Spleen (tissue), 11 donors: ENCODE results near the gene CYTH2. TPM values are rescaled to one million over a fixed set of nuclear protein-coding genes. Genes with fewer than 3 reads are reported as not detected.

Source experiments
- DNase-seq: peaks from one replicate; pipeline ENCODE4 v3.0.0-alpha.2; 2020
- H3K27ac ChIP-seq, 8 donors: fragments of 200-600 bp; sonication (generic) in 7 of 8; 1 replicate in 4 of 8; 2 replicates in 4 of 8; pipeline versions ENCODE4 v1.5.0 to v1.8.0; 2016 to 2021; ENCODE audit warnings: inconsistent platforms in 4 of 8, mild to moderate bottlenecking in 4 of 8, moderate library complexity in 1 of 8
- H3K27me3 ChIP-seq, 7 donors: fragments of 200-600 bp; sonication (generic) in 6 of 7; replicated peaks in 1 of 7; 1 replicate in 4 of 7; 2 replicates in 3 of 7; pipeline versions ENCODE4 v1.5.0 to v1.8.0; 2016 to 2021; ENCODE audit warnings: inconsistent platforms in 3 of 7, mild to moderate bottlenecking in 1 of 7
- H3K36me3 ChIP-seq, 6 donors: fragments of 200-600 bp; sonication (generic) in 5 of 6; 1 replicate in 4 of 6; 2 replicates in 2 of 6; pipeline versions ENCODE4 v1.5.0 to v1.8.0; 2016 to 2021; ENCODE audit warnings: inconsistent platforms in 2 of 6
- H3K4me1 ChIP-seq, 6 donors: fragments of 200-600 bp; sonication (generic) in 5 of 6; 1 replicate in 3 of 6; 2 replicates in 3 of 6; pipeline versions ENCODE4 v1.5.0 to v1.8.0; 2016 to 2021; ENCODE audit warnings: inconsistent platforms in 3 of 6
- H3K4me3 ChIP-seq, 8 donors: fragments of 200-600 bp; sonication (generic) in 7 of 8; 1 replicate in 4 of 8; 2 replicates in 4 of 8; pipeline versions ENCODE4 v1.5.0 to v1.8.0; 2016 to 2021; ENCODE audit warnings: inconsistent platforms in 4 of 8, mild to moderate bottlenecking in 4 of 8, moderate library complexity in 2 of 8
- H3K9me3 ChIP-seq, 8 donors: fragments of 200-600 bp; sonication (generic) in 7 of 8; 1 replicate in 4 of 8; 2 replicates in 4 of 8; pipeline versions ENCODE4 v1.5.0 to v1.8.0; 2016 to 2021; ENCODE audit warnings: inconsistent platforms in 4 of 8
- POLR2A ChIP-seq, 3 donors: fragments of 450-650 bp; IDR thresholded peaks; one replicate each; pipeline ENCODE4 v1.5.1; 2017; ENCODE audit warnings: antibody characterized with exemption in 3 of 3, mild to moderate bottlenecking in 1 of 3
- POLR2AphosphoS5 ChIP-seq, 3 donors: sonication (generic); formaldehyde crosslinking; IDR thresholded peaks; one replicate each; pipeline ENCODE4 v1.5.1; 2017; ENCODE audit warnings: antibody characterized with exemption in 3 of 3
- WGBS, 5 donors: extraction: QIAGEN DNeasy Blood & Tissue Kit in 3 of 5; methylation state at CpG; one replicate each; pipeline versions ENCODE4 v1.1.5 to v1.1.7; 2013 to 2018; 5-methylcytosine and 5-hydroxymethylcytosine counted together
- intact Hi-C: fragments of 100-400 bp; cut with DNase I; formaldehyde crosslinking; loops from one replicate; pipeline ENCODE4 v1.15.0; 2023; ENCODE audit warnings: low total_unique reads
- polyA plus RNA-seq, 3 donors: library from polyadenylated mRNA; stranded (reverse); fragments of 200-250 nt; gene quantifications; one replicate each; pipeline ENCODE4 v1.2.1, GENCODE V29; 2013
- total RNA-seq, 7 donors: library from RNA; depleted of rRNA in 3 of 7; stranded (reverse); fragments of >200 nt in 3 of 7; fragmentation: NEBNext Ultra II Directional in 4 of 7; extraction: Animal tissue kit (Norgen Biotek cat#: 25700) in 4 of 7; gene quantifications; one replicate each; pipeline versions ENCODE4 v1.1.0 to v1.2.1, GENCODE V29; 2016 to 2021
- TF ChIP-seq, protein P1 (sequence below), 11 experiments: fragments of 200-600 bp in 7 of 11; fragments of 450-650 bp in 4 of 11; sonication (generic) in 4 of 11; IDR thresholded peaks in 8 of 11; conservative IDR thresholded peaks in 3 of 11; 1 replicate in 7 of 11; 2 replicates in 4 of 11; pipeline versions ENCODE4 v1.4.0 to v1.8.0; 2016 to 2021; ENCODE audit warnings: antibody characterized with exemption in 11 of 11, inconsistent platforms in 4 of 11, mild to moderate bottlenecking in 1 of 11
- donor health status: healthy with polysubstance abuse.
- donor health status: DM: no; HTN: no; CAD: no; lungs with moderate emphysema.
- donor health status: DM: no; HTN: no; CAD: no.
- donor health status: Bipolar disorder and iron deficiency.
- donor health status: healthy.
- donor health status: DM: no; HTN: no; CAD: no.
- donor health status: DM: yes; HTN: yes; CAD: no.

Gene CYTH2
- total and polyA plus RNA-seq, 10 donors, result 22.6 to 66.4 (median 40.7) TPM

DNA sequence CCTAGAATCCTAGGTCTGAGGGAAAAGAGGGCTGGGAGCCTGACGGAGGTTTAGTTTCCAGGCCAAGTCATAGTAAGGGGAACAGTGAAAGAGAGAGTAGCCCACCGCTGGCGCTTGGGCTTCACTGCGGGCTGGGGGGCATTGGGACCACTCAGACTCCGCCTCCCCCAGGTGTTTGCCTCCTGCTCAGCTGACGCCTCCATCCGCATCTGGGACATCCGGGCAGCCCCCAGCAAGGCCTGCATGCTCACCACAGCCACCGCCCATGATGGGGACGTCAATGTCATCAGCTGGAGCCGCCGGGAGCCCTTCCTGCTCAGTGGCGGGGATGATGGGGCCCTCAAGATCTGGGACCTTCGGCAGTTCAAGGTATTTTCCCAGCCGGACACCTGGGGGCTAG lies 18.3 kb upstream of the CYTH2 start:
- Histone ChIP-seq H3K27me3 (no peaks in the 10 kb centered on the region), H3K4me1 (peaks cover 0 to 27% (median 13%) of the 10 kb centered on the region in 6 donors), H3K9me3 (no peaks in the 10 kb centered on the region), H3K36me3 (peaks cover 8 to 94% (median 83%) of the 10 kb centered on the region in 6 donors), H3K27ac (no peak overlapping the region), H3K4me3 (no peak overlapping the region)
- 87 to 97% (median 96%) methylated on average over 9 to 15 of the region's 15 CpGs for WGBS, 5 donors
- intact Hi-C loops, result no loop called here
- TF ChIP-seq, protein P1, sequence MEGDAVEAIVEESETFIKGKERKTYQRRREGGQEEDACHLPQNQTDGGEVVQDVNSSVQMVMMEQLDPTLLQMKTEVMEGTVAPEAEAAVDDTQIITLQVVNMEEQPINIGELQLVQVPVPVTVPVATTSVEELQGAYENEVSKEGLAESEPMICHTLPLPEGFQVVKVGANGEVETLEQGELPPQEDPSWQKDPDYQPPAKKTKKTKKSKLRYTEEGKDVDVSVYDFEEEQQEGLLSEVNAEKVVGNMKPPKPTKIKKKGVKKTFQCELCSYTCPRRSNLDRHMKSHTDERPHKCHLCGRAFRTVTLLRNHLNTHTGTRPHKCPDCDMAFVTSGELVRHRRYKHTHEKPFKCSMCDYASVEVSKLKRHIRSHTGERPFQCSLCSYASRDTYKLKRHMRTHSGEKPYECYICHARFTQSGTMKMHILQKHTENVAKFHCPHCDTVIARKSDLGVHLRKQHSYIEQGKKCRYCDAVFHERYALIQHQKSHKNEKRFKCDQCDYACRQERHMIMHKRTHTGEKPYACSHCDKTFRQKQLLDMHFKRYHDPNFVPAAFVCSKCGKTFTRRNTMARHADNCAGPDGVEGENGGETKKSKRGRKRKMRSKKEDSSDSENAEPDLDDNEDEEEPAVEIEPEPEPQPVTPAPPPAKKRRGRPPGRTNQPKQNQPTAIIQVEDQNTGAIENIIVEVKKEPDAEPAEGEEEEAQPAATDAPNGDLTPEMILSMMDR (IDR thresholded peaks at IDR 0.05 in 8 of 11, conservative IDR thresholded peaks at IDR 0.05 in 3 of 11), result no peak
- TF ChIP-seq POLR2A (IDR thresholded peaks at IDR 0.05) (no peak), POLR2AphosphoS5 (IDR thresholded peaks at IDR 0.05) (no peak)
- no peak for DNase-seq

DNA sequence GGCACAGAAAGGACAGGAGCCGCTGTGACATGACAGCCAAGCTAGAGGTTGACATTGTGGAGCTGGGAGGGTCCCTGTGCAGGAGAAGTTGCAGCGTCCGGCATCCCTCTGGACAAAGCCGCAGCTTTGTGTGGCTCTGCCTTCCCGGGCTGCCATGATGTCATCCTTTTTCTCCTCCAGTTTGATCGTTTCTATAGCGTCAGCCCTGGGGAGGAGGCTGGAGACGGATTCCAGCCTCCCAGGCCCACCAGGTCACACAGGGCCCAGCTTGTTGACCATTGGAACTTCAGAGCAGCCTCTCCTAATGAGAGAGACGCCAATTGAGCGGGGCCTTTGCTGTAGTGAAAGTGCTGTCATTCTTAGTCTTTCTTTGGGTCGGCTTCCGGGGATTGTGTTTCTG lies 17.5 kb upstream of the CYTH2 start:
- WGBS, 5 donors, result 92 to 94% (median 93%) methylated on average over 12 of the region's 12 CpGs
- intact Hi-C loops, result no loop called here
- Histone ChIP-seq H3K36me3 (peaks cover 8 to 100% (median 90%) of the 10 kb centered on the region in 6 donors), H3K9me3 (no peaks in the 10 kb centered on the region), H3K27ac (no peak overlapping the region), H3K4me1 (peaks cover 0 to 19% (median 6%) of the 10 kb centered on the region in 6 donors), H3K4me3 (no peak overlapping the region), H3K27me3 (no peaks in the 10 kb centered on the region)
- DNase-seq, result no peak
- no peak for TF ChIP-seq POLR2AphosphoS5 (IDR thresholded peaks at IDR 0.05)
- no peak for TF ChIP-seq POLR2A (IDR thresholded peaks at IDR 0.05)
- TF ChIP-seq, protein P1 (IDR thresholded peaks at IDR 0.05 in 8 of 11, conservative IDR thresholded peaks at IDR 0.05 in 3 of 11), result no peak

DNA sequence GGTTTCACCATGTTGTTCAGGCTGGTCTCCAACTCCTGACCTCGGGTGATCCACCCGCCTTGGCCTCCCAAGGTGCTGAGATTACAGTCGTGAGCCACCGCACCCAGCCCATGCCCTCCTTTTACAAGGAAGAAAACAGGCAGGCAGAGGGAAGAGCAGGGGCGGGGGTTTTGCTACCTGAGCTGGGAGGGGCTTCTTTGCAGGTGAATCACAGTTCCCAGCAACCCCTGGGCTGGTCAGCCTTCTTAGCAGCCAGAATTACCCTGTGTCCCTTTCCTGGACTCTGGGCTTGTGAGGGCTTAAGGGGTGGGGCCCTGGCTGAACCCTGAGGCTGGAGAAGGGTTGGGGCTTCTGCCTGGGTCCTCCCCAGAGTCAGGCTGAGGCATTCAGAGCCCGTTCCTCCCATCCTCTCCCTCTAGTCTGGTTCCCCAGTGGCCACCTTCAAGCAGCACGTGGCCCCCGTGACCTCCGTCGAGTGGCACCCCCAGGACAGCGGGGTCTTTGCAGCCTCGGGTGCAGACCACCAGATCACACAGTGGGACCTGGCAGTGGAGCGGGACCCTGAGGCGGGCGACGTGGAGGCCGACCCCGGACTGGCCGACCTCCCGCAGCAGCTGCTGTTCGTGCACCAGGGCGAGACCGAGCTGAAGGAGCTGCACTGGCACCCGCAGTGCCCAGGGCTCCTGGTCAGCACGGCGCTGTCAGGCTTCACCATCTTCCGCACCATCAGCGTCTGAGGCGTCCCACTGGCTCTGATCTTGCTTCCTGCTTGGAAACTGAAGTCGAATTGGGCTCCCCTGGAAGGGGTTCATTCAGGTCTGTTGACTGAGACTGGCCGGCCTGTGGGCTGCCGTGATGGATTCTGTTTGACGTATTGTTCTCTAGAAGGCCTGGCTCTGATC lies 16.6 kb upstream of the CYTH2 start:
- Histone ChIP-seq H3K27ac (no peak overlapping the region), H3K9me3 (no peaks in the 10 kb centered on the region), H3K4me3 (no peak overlapping the region), H3K36me3 (peaks cover 8 to 100% (median 88%) of the 10 kb centered on the region in 6 donors), H3K27me3 (no peaks in the 10 kb centered on the region), H3K4me1 (peaks cover 0 to 10% (median 1%) of the 10 kb centered on the region in 6 donors)
- DNase-seq, result no peak
- intact Hi-C loops, result no loop called here
- 90 to 95% (median 92%) methylated on average over 20 to 33 of the region's 33 CpGs for WGBS, 5 donors
- TF ChIP-seq, protein P1 (IDR thresholded peaks at IDR 0.05 in 8 of 11, conservative IDR thresholded peaks at IDR 0.05 in 3 of 11), result no peak
- TF ChIP-seq POLR2AphosphoS5 (IDR thresholded peaks at IDR 0.05), result peak in 1 of 3 donors; percentile 34
- no peak for TF ChIP-seq POLR2A (IDR thresholded peaks at IDR 0.05)

DNA sequence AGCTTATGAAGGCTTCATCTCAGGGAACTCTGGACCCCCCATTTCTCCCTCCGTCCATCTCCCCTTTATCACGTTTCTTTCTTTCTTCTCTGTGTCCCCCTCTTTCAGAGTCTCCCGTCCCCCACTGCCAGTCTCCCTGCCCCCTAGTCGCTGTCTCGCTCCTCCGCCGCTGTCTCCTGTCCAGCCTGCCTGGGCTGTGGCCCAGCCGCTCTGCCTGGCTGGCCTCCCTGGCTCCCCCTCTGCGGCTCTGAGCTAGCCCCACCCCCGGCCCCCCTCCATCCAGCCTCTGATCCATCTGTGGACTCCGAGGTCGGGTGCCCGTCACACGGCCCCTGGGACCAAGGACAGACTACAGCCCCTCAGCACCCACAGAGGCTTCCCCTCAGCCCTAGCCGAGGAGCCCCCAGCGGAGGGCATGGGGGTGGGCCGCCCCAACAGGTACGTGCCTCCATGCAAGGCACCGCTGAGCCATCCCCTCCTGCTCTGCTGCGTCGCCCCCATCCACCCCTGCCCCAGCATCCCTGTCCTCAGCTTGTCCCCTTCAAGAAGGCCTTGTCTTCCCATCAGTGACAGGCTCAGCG lies 14.9 kb upstream of the CYTH2 start:
- intact Hi-C loops, result no loop called here

More for the DNA sequence above, 14.9 kb upstream of the CYTH2 start:
- no peak for DNase-seq
- H3K4me1 ChIP-seq, result no peaks in the 10 kb centered on the region
- H3K36me3 ChIP-seq, result peaks cover 8 to 92% (median 73%) of the 10 kb centered on the region in 6 donors
- no peak overlapping the region for H3K27ac ChIP-seq
- 90 to 94% (median 93%) methylated on average over 22 of the region's 22 CpGs for WGBS, 5 donors
- no peaks in the 10 kb centered on the region for H3K9me3 ChIP-seq
- H3K4me3 ChIP-seq, result no peak overlapping the region
- TF ChIP-seq POLR2AphosphoS5 (IDR thresholded peaks at IDR 0.05) (no peak), POLR2A (IDR thresholded peaks at IDR 0.05) (no peak)
- TF ChIP-seq, protein P1 (IDR thresholded peaks at IDR 0.05 in 8 of 11, conservative IDR thresholded peaks at IDR 0.05 in 3 of 11), result no peak
- no peaks in the 10 kb centered on the region for H3K27me3 ChIP-seq
